Keratinocyte (primary cell): ENCODE data around the gene SSH2. TPM values are rescaled to one million over a fixed set of nuclear protein-coding genes. Genes with fewer than 3 reads are reported as not detected.

ENCODE experiments used
- DNase-seq: peaks from one replicate; pipeline ENCODE4 v3.0.0-alpha.2; 2011; ENCODE audit warnings: low read depth, missing footprints, low spot score
- FAIRE-seq: peaks from 2 replicates; lab custom pipeline; 2011; peaks lifted over from hg19 to GRCh38; lab: Jason Lieb, UNC
- H2AFZ ChIP-seq: 2 replicates; pipeline ENCODE4 v1.6.0; 2012; ENCODE audit warnings: low read length, control low read depth, inconsistent platforms; ENCODE audit not compliant: control insufficient read depth
- H3K27ac ChIP-seq: 2 replicates; pipeline ENCODE4 v1.5.1; 2011; ENCODE audit warnings: low read length; ENCODE audit not compliant: control insufficient read depth, insufficient read depth
- H3K27me3 ChIP-seq: 3 replicates; pipeline ENCODE4 v1.6.0; 2011; ENCODE audit warnings: low read length; ENCODE audit not compliant: control insufficient read depth, insufficient read depth; ENCODE audit errors: extremely low read depth
- H3K36me3 ChIP-seq, 2 experiments: 2 replicates in 1 of 2; 3 replicates in 1 of 2; pipeline ENCODE4 v1.5.1; 2011; ENCODE audit warnings: low read length in 2 of 2, mild to moderate bottlenecking in 1 of 2; ENCODE audit not compliant: control insufficient read depth in 2 of 2, insufficient read depth in 2 of 2; ENCODE audit errors: extremely low read depth in 1 of 2
- H3K4me1 ChIP-seq: 3 replicates; pipeline ENCODE4 v1.5.1; 2011; ENCODE audit warnings: low read length; ENCODE audit not compliant: control insufficient read depth, insufficient read depth; ENCODE audit errors: extremely low read depth
- H3K4me2 ChIP-seq: 3 replicates; pipeline ENCODE4 v1.6.0; 2011; ENCODE audit warnings: low read depth, low read length; ENCODE audit not compliant: control insufficient read depth, insufficient read depth; ENCODE audit errors: extremely low read depth
- H3K4me3 ChIP-seq, 3 experiments: fragments of 200-600 bp in 1 of 3; sonication (generic) in 1 of 3; 2 replicates in 2 of 3; 3 replicates in 1 of 3; pipeline ENCODE4 v1.5.1; 2011 to 2016; ENCODE audit warnings: low read length in 3 of 3, mild to moderate bottlenecking in 3 of 3, control low read depth in 2 of 3, inconsistent platforms in 1 of 3, low read depth in 1 of 3, mixed read lengths in 1 of 3, mixed run types in 1 of 3, moderate library complexity in 1 of 3; ENCODE audit not compliant: control insufficient read depth in 2 of 3, insufficient read depth in 2 of 3; ENCODE audit errors: extremely low read depth in 1 of 3
- H3K79me2 ChIP-seq: 2 replicates; pipeline ENCODE4 v1.6.0; 2012; ENCODE audit warnings: low read length; ENCODE audit not compliant: control insufficient read depth, insufficient read depth
- H3K9ac ChIP-seq: 3 replicates; pipeline ENCODE4 v1.6.0; 2011; ENCODE audit warnings: low read length; ENCODE audit not compliant: control insufficient read depth, insufficient read depth; ENCODE audit errors: extremely low read depth
- H3K9me1 ChIP-seq: 3 replicates; pipeline ENCODE4 v1.6.0; 2011; ENCODE audit warnings: low read length; ENCODE audit not compliant: control insufficient read depth, insufficient read depth; ENCODE audit errors: extremely low read depth
- H3K9me3 ChIP-seq: 2 replicates; pipeline ENCODE4 v1.5.1; 2012; ENCODE audit warnings: low read depth, low read length; ENCODE audit not compliant: control insufficient read depth
- H4K20me1 ChIP-seq: 3 replicates; pipeline ENCODE4 v1.6.0; 2011; ENCODE audit warnings: low read length; ENCODE audit not compliant: control insufficient read depth, insufficient read depth; ENCODE audit errors: extremely low read depth
- EZH2 ChIP-seq: IDR thresholded peaks from one replicate; pipeline ENCODE4 v1.6.1; 2012; ENCODE audit warnings: inconsistent platforms, mild to moderate bottlenecking, low read length, moderate library complexity
- dilution Hi-C: fragments of 300-500 bp; cut with MboI; formaldehyde crosslinking; loops from one replicate; pipeline ENCODE4 v1.7.0; 2020; ENCODE audit warnings: low sequenced_read_pairs; ENCODE audit not compliant: extremely low pct_ligation_motif_present
- polyA plus RNA-seq, 5 experiments: library from polyadenylated mRNA; depleted of rRNA in 3 of 5; stranded (reverse) in 3 of 5; stranded (forward) in 1 of 5; unstranded in 1 of 5; fragments of >200 nt; gene quantifications; 1 replicate in 1 of 5; 2 replicates in 3 of 5; 3 replicates in 1 of 5; pipeline versions ENCODE4 v1.2.1 to v1.2.3, GENCODE V29; 2011 to 2012; ENCODE audit warnings: missing spikeins in 2 of 5, low read depth in 1 of 5, low replicate concordance in 1 of 5
- TF ChIP-seq, protein P1 (sequence below), 3 experiments: IDR thresholded peaks in 1 of 3; conservative IDR thresholded peaks in 1 of 3; optimal IDR thresholded peaks in 1 of 3; 2 replicates in 2 of 3; 3 replicates in 1 of 3; pipeline versions ENCODE3 to v1.5.1; 2011; ENCODE audit warnings: low read length in 3 of 3, mild to moderate bottlenecking in 3 of 3, moderate library complexity in 2 of 3, control low read depth in 1 of 3, inconsistent platforms in 1 of 3; ENCODE audit not compliant: insufficient read depth in 2 of 3; ENCODE audit errors: extremely low read depth in 1 of 3

SSH2 gene
- polyA plus RNA-seq, 1 donor (not counting 4 experiments of a cell fraction or from before 2014, with no cell fraction given): 13.9 TPM

DNA sequence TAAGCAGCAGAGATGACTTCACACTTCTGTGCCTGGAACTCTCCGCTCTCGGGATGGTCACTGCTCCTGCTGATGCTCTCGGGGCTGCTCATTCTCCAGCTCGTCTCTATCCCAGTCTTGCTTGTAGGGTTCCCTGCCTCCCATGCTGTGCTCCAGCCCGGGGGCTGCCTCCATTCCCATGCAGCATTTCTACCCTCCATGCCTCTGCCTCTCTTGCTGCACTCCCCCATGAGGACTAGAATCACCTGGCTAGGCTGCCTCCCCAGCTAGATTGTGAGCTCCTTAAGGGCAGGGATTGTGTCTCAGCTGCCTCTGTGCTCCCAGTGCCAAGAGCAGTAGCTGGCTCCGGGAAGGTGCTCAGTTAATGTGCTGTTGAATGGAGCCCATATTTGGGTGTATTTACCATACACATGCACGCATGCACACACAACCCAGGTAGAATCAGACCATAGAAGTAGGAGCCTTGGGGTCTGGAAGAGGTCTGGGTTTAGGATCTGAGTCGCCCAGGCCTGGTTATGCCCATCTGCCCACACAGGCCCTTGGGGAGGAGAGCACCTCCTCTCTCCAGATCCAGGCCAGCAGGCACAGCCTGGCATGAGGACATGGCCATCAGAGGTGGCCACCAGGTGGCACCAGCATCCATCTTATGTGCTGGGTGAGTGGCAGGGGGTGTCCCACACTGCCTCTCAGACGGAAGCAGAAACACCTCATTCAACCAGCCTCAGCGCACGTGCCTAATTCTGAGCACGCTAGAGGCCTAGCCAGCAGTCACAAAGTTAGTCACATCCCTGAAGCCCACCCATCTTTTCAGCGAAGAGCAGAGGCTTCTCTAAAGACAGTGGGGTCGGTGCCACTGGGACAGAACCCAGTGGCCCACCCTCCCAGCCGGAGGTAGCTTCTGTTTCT, 349.9 kb downstream of the SSH2 start:
- DNase-seq (no peak), FAIRE-seq (peak; percentile 96)
- H3K27me3 ChIP-seq: no peaks in the 10 kb centered on the region
- H3K9ac ChIP-seq: no peak overlapping the region
- H3K9me1 ChIP-seq: peaks cover 13% of the 10 kb centered on the region
- no peaks in the 10 kb centered on the region for H3K9me3 ChIP-seq
- H2AFZ ChIP-seq: no peak overlapping the region
- peaks cover 45 to 50% of the 10 kb centered on the region in 2 experiments for H3K36me3 ChIP-seq
- H4K20me1 ChIP-seq: peaks cover 21% of the 10 kb centered on the region
- H3K27ac ChIP-seq: peak overlapping the region; percentile 56
- dilution Hi-C loops: no loop called here
- no peak for TF ChIP-seq EZH2
- TF ChIP-seq, protein P1, sequence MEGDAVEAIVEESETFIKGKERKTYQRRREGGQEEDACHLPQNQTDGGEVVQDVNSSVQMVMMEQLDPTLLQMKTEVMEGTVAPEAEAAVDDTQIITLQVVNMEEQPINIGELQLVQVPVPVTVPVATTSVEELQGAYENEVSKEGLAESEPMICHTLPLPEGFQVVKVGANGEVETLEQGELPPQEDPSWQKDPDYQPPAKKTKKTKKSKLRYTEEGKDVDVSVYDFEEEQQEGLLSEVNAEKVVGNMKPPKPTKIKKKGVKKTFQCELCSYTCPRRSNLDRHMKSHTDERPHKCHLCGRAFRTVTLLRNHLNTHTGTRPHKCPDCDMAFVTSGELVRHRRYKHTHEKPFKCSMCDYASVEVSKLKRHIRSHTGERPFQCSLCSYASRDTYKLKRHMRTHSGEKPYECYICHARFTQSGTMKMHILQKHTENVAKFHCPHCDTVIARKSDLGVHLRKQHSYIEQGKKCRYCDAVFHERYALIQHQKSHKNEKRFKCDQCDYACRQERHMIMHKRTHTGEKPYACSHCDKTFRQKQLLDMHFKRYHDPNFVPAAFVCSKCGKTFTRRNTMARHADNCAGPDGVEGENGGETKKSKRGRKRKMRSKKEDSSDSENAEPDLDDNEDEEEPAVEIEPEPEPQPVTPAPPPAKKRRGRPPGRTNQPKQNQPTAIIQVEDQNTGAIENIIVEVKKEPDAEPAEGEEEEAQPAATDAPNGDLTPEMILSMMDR (optimal IDR thresholded peaks at IDR 0.05 in 1 of 3, IDR thresholded peaks at IDR 0.05 in 1 of 3, conservative IDR thresholded peaks at IDR 0.05 in 1 of 3; ENCODE audit: extremely low read depth in 1 of 3, insufficient read depth in 2 of 3, low read length in 3 of 3): peak; percentile 91 to 100 (median 95)
- no peak overlapping the region for H3K4me2 ChIP-seq
- no peak overlapping the region for H3K4me3 ChIP-seq
- peaks cover 30% of the 10 kb centered on the region for H3K79me2 ChIP-seq
- peaks cover 45% of the 10 kb centered on the region for H3K4me1 ChIP-seq

DNA sequence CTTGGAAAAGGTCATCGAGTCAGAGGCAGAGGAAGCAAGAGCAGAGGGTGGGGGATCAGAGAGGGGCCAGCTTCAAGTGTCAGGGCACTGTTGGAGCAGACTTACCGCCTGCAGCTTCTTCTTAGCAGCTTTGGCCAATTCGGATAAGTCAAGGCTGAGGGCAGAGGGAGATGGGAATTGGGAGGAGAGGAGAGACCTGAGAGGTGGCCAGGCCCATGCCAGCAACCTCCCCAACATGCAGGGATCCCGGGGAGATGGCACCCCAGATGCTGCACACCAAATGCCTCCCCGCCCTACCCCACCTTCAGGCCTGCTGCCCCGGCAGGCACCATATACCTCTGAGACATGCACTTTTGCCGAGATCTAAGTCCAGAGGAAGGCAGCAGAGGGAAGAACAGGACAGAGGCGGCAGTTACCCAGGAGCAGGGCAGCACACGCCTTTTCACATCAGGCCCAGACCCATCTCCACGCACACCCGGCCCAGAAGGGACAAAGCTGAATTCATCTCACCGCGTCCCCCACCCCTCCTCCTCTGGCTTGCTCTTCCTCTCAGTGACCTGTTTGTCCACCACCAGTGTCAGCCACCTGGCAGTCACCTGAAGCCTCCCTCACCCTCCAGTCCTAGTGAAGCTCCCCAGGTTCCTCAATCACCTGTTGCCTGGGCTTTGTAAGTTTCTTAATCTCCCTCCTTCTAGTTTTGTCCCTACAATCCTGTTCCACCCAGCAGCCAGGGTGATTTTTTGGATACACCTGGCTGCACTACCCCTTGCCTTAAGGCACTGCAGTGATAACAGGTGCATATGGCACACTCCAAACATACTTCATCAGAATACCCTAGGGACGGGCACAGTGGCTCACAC, 351.2 kb downstream of the SSH2 start:
- FAIRE-seq (no peak), DNase-seq (no peak)
- dilution Hi-C loops: no loop called here
- Histone ChIP-seq H3K4me2 (no peak overlapping the region), H3K9ac (no peak overlapping the region), H3K36me3 (peaks cover 50 to 54% of the 10 kb centered on the region in 2 experiments), H3K79me2 (peaks cover 20% of the 10 kb centered on the region), H3K4me3 (no peak overlapping the region), H3K9me1 (peaks cover 6% of the 10 kb centered on the region), H4K20me1 (peaks cover 14% of the 10 kb centered on the region), H3K9me3 (no peaks in the 10 kb centered on the region), H2AFZ (no peak overlapping the region), H3K27me3 (no peaks in the 10 kb centered on the region), H3K4me1 (peaks cover 33% of the 10 kb centered on the region), H3K27ac (no peak overlapping the region)
- TF ChIP-seq EZH2: no peak
- TF ChIP-seq, protein P1 (optimal IDR thresholded peaks at IDR 0.05 in 1 of 3, IDR thresholded peaks at IDR 0.05 in 1 of 3, conservative IDR thresholded peaks at IDR 0.05 in 1 of 3; ENCODE audit: extremely low read depth in 1 of 3, insufficient read depth in 2 of 3, low read length in 3 of 3): no peak
